ENCODE data around the gene GP2. TPM values are rescaled to one million over a fixed set of nuclear protein-coding genes. Genes with fewer than 3 reads are reported as not detected.
"Not testable (repeated sequence)": the region's sequence is repeated elsewhere in the genome, so short reads cannot be mapped to it uniquely, and the experiment has no call there.

GP2 gene
- total RNA-seq, 4 donors from 2014 or later: 0.98 to 7.8 (median 2.7) TPM

- H3K27ac ChIP-seq: no peak overlapping the region
- TF ChIP-seq EP300 (IDR thresholded peaks at IDR 0.05): no peak
- no peak for TF ChIP-seq POLR2A (IDR thresholded peaks at IDR 0.05)
- TF ChIP-seq CTCF (IDR thresholded peaks at IDR 0.05): no peak
- no peaks in the 10 kb centered on the region for H3K9me3 ChIP-seq
- H3K36me3 ChIP-seq: no peaks in the 10 kb centered on the region
- no peaks in the 10 kb centered on the region for H3K27me3 ChIP-seq
- no peaks in the 10 kb centered on the region for H3K4me1 ChIP-seq
- H3K4me3 ChIP-seq: no peak overlapping the region
- 69 to 71% methylated on average over 3 of the region's 3 CpGs for WGBS, 2 donors
- no peak for DNase-seq (ENCODE audit: low spot score in 2 of 2)
These were observed 992 bp downstream of the GP2 start for GRCh38 chr16:20326321-20326720.

GRCh38 chr16:20325005-20325404, 2.3 kb downstream of the GP2 start:
- H3K36me3 ChIP-seq: no peaks in the 10 kb centered on the region
- H3K4me1 ChIP-seq: no peaks in the 10 kb centered on the region
- no peak overlapping the region for H3K4me3 ChIP-seq
- H3K27me3 ChIP-seq: no peaks in the 10 kb centered on the region
- H3K9me3 ChIP-seq: no peaks in the 10 kb centered on the region
- TF ChIP-seq CTCF (IDR thresholded peaks at IDR 0.05): no peak
- no peak for TF ChIP-seq EP300 (IDR thresholded peaks at IDR 0.05)
- TF ChIP-seq POLR2A (IDR thresholded peaks at IDR 0.05): no peak
- DNase-seq (ENCODE audit: low spot score in 2 of 2): no peak
- 63 to 80% methylated on average over 3 of the region's 3 CpGs for WGBS, 2 donors
- H3K27ac ChIP-seq: no peak overlapping the region

- Histone ChIP-seq H3K4me1 (no peaks in the 10 kb centered on the region), H3K4me3 (no peak overlapping the region), H3K27me3 (no peaks in the 10 kb centered on the region), H3K9me3 (no peaks in the 10 kb centered on the region), H3K27ac (no peak overlapping the region), H3K36me3 (no peaks in the 10 kb centered on the region)
- DNase-seq (ENCODE audit: low spot score in 2 of 2): no peak
- WGBS, 2 donors: 72 to 80% methylated on average over 9 of the region's 9 CpGs
- TF ChIP-seq CTCF (IDR thresholded peaks at IDR 0.05): no peak
- no peak for TF ChIP-seq EP300 (IDR thresholded peaks at IDR 0.05)
These were observed 3.7 kb downstream of the GP2 start for GRCh38 chr16:20323591-20324117.

GRCh38 chr16:20322696-20323095, 4.6 kb downstream of the GP2 start:
- TF ChIP-seq CTCF (IDR thresholded peaks at IDR 0.05): no peak
- no peak for TF ChIP-seq POLR2A (IDR thresholded peaks at IDR 0.05)
- TF ChIP-seq EP300 (IDR thresholded peaks at IDR 0.05): no peak
- no peak for DNase-seq (ENCODE audit: low spot score in 2 of 2)
- no peaks in the 10 kb centered on the region for H3K27me3 ChIP-seq
- H3K4me1 ChIP-seq: no peaks in the 10 kb centered on the region
- no peaks in the 10 kb centered on the region for H3K9me3 ChIP-seq
- 90 to 91% methylated on average over 4 of the region's 4 CpGs for WGBS, 2 donors
- no peak overlapping the region for H3K4me3 ChIP-seq
- no peak overlapping the region for H3K27ac ChIP-seq
- no peaks in the 10 kb centered on the region for H3K36me3 ChIP-seq

GRCh38 chr16:20321671-20322070, 5.6 kb downstream of the GP2 start:
- H3K27ac ChIP-seq: no peak overlapping the region
- no peaks in the 10 kb centered on the region for H3K27me3 ChIP-seq
- H3K9me3 ChIP-seq: no peaks in the 10 kb centered on the region
- 86 to 93% methylated on average over 1 of the region's 1 CpG for WGBS, 2 donors
- TF ChIP-seq POLR2A (IDR thresholded peaks at IDR 0.05): no peak
- TF ChIP-seq EP300 (IDR thresholded peaks at IDR 0.05): no peak
- no peak for TF ChIP-seq CTCF (IDR thresholded peaks at IDR 0.05)
- H3K36me3 ChIP-seq: no peaks in the 10 kb centered on the region
- H3K4me3 ChIP-seq: no peak overlapping the region
- no peaks in the 10 kb centered on the region for H3K4me1 ChIP-seq
- DNase-seq (ENCODE audit: low spot score in 2 of 2): no peak

- not testable (repeated sequence) for H3K36me3 ChIP-seq; H3K27ac ChIP-seq; H3K27me3 ChIP-seq; DNase-seq (ENCODE audit: low spot score in 2 of 2); H3K4me1 ChIP-seq; H3K4me3 ChIP-seq; H3K9me3 ChIP-seq
- WGBS, 2 donors: 86 to 97% methylated on average over 2 of the region's 2 CpGs
These were observed 6.3 kb downstream of the GP2 start for GRCh38 chr16:20321051-20321450.

All from tibial nerve (tissue), 4 donors.